Mucosa of rectum (tissue), 2 donors: ENCODE data around the gene PTTG1IP.

ENCODE experiments used
- H3K27ac ChIP-seq, 2 donors: one replicate each; pipeline ENCODE4 v1.7.0; 2013; ENCODE audit warnings: inconsistent platforms in 2 of 2, low read depth in 2 of 2, low read length in 2 of 2
- H3K27me3 ChIP-seq, 2 donors: one replicate each; pipeline ENCODE4 v1.7.0; 2013; ENCODE audit warnings: low read length in 2 of 2; ENCODE audit not compliant: control insufficient read depth in 2 of 2, insufficient read depth in 2 of 2
- H3K36me3 ChIP-seq, 2 donors: one replicate each; pipeline ENCODE4 v1.7.0; 2013; ENCODE audit warnings: low read length in 2 of 2; ENCODE audit not compliant: control insufficient read depth in 2 of 2, insufficient read depth in 2 of 2
- H3K4me1 ChIP-seq, 2 donors: one replicate each; pipeline ENCODE4 v1.7.0; 2013; ENCODE audit warnings: low read length in 2 of 2, mild to moderate bottlenecking in 1 of 2; ENCODE audit not compliant: control insufficient read depth in 2 of 2, insufficient read depth in 2 of 2
- H3K4me3 ChIP-seq, 2 donors: one replicate each; pipeline ENCODE4 v1.7.0; 2013; ENCODE audit warnings: low read length in 2 of 2
- H3K9ac ChIP-seq, 2 donors: one replicate each; pipeline ENCODE4 v1.7.0; 2013; ENCODE audit warnings: low read length in 2 of 2, low read depth in 1 of 2, mild to moderate bottlenecking in 1 of 2
- H3K9me3 ChIP-seq, 2 donors: one replicate each; pipeline ENCODE4 v1.7.0; 2013; ENCODE audit warnings: low read length in 2 of 2; ENCODE audit not compliant: control insufficient read depth in 2 of 2
- donor health status: healthy.
- donor health status: Normal muscosa, but diverticular disease.

PTTG1IP gene

GRCh38 chr21:44902268-44903049 is 29.0 kb upstream of the PTTG1IP start:
- H3K27ac ChIP-seq: no peak overlapping the region
- peaks cover 0 to 3% of the 10 kb centered on the region in 2 donors for H3K4me1 ChIP-seq
- H3K4me3 ChIP-seq: no peak overlapping the region
- H3K27me3 ChIP-seq: no peaks in the 10 kb centered on the region
- H3K9me3 ChIP-seq: no peaks in the 10 kb centered on the region
- peaks cover 0 to 28% of the 10 kb centered on the region in 2 donors for H3K36me3 ChIP-seq
- no peak overlapping the region for H3K9ac ChIP-seq

- Histone ChIP-seq H3K9me3 (no peaks in the 10 kb centered on the region), H3K4me1 (peaks cover 0 to 3% of the 10 kb centered on the region in 2 donors), H3K27me3 (no peaks in the 10 kb centered on the region), H3K36me3 (peaks cover 0 to 25% of the 10 kb centered on the region in 2 donors), H3K9ac (no peak overlapping the region), H3K27ac (no peak overlapping the region), H3K4me3 (no peak overlapping the region)
Observed at GRCh38 chr21:44901391-44902074, 28.0 kb upstream of the PTTG1IP start.

GRCh38 chr21:44900559-44901251 is 27.2 kb upstream of the PTTG1IP start:
- Histone ChIP-seq H3K27ac (no peak overlapping the region), H3K36me3 (peaks cover 0 to 25% of the 10 kb centered on the region in 2 donors), H3K4me3 (no peak overlapping the region), H3K4me1 (peaks cover 0 to 3% of the 10 kb centered on the region in 2 donors), H3K9ac (no peak overlapping the region), H3K27me3 (no peaks in the 10 kb centered on the region), H3K9me3 (no peaks in the 10 kb centered on the region)

GRCh38 chr21:44899768-44900558 is 26.5 kb upstream of the PTTG1IP start:
- Histone ChIP-seq H3K9ac (no peak overlapping the region), H3K4me3 (no peak overlapping the region), H3K27ac (no peak overlapping the region), H3K4me1 (peaks cover 0 to 3% of the 10 kb centered on the region in 2 donors), H3K9me3 (no peaks in the 10 kb centered on the region), H3K36me3 (peaks cover 0 to 25% of the 10 kb centered on the region in 2 donors), H3K27me3 (no peaks in the 10 kb centered on the region)

GRCh38 chr21:44898851-44899767 is 25.6 kb upstream of the PTTG1IP start:
- H3K27me3 ChIP-seq: no peaks in the 10 kb centered on the region
- H3K9ac ChIP-seq: no peak overlapping the region
- no peaks in the 10 kb centered on the region for H3K9me3 ChIP-seq
- H3K36me3 ChIP-seq: peaks cover 0 to 25% of the 10 kb centered on the region in 2 donors
- no peak overlapping the region for H3K27ac ChIP-seq
- H3K4me1 ChIP-seq: peaks cover 0 to 3% of the 10 kb centered on the region in 2 donors
- H3K4me3 ChIP-seq: no peak overlapping the region

- Histone ChIP-seq H3K4me1 (peaks cover 0 to 3% of the 10 kb centered on the region in 2 donors), H3K27ac (peak overlapping the region in 1 of 2 donors; percentile 11), H3K9me3 (no peaks in the 10 kb centered on the region), H3K9ac (no peak overlapping the region), H3K27me3 (no peaks in the 10 kb centered on the region), H3K4me3 (no peak overlapping the region), H3K36me3 (peaks cover 0 to 25% of the 10 kb centered on the region in 2 donors)
Observed at GRCh38 chr21:44898011-44898488, 24.6 kb upstream of the PTTG1IP start.

- Histone ChIP-seq H3K36me3 (peaks cover 0 to 22% of the 10 kb centered on the region in 2 donors), H3K9ac (no peak overlapping the region), H3K4me3 (no peak overlapping the region), H3K9me3 (no peaks in the 10 kb centered on the region), H3K27me3 (no peaks in the 10 kb centered on the region), H3K27ac (peak overlapping the region in 1 of 2 donors; percentile 11), H3K4me1 (peaks cover 0 to 3% of the 10 kb centered on the region in 2 donors)
Observed at GRCh38 chr21:44897326-44898010, 24.0 kb upstream of the PTTG1IP start.

GRCh38 chr21:44896561-44897286 is 23.2 kb upstream of the PTTG1IP start:
- Histone ChIP-seq H3K4me3 (no peak overlapping the region), H3K27me3 (no peaks in the 10 kb centered on the region), H3K27ac (no peak overlapping the region), H3K9me3 (no peaks in the 10 kb centered on the region), H3K36me3 (peaks cover 0 to 14% of the 10 kb centered on the region in 2 donors), H3K4me1 (peaks cover 2 to 3% of the 10 kb centered on the region in 2 donors), H3K9ac (no peak overlapping the region)
